Raji (cell line): ENCODE data around the gene GPSM1.

Source experiments
- POLR2A ChIP-seq: IDR thresholded peaks from 2 replicates; pipeline ENCODE4 v1.6.1; 2011; ENCODE audit warnings: low read depth, low read length, control low read depth; ENCODE audit not compliant: insufficient read depth

The GPSM1 gene

GRCh38 chr9:136349546-136349945 is 22.2 kb downstream of the GPSM1 start:
- TF ChIP-seq POLR2A: no peak

GRCh38 chr9:136351252-136351800 is 24.0 kb downstream of the GPSM1 start:
- no peak for TF ChIP-seq POLR2A

GRCh38 chr9:136352682-136353081 is 25.3 kb downstream of the GPSM1 start:
- TF ChIP-seq POLR2A: no peak

- TF ChIP-seq POLR2A: no peak
These were observed 25.7 kb downstream of the GPSM1 start for GRCh38 chr9:136353088-136353487.

GRCh38 chr9:136353757-136354488 is 26.6 kb downstream of the GPSM1 start:
- no peak for TF ChIP-seq POLR2A

- TF ChIP-seq POLR2A: no peak
These were observed 27.3 kb downstream of the GPSM1 start for GRCh38 chr9:136354592-136355085.

- TF ChIP-seq POLR2A: no peak
These were observed 28.5 kb downstream of the GPSM1 start for GRCh38 chr9:136355616-136356557.

GRCh38 chr9:136357202-136357725 is 29.9 kb downstream of the GPSM1 start:
- no peak for TF ChIP-seq POLR2A

- no peak for TF ChIP-seq POLR2A
These were observed 30.7 kb downstream of the GPSM1 start for GRCh38 chr9:136358016-136358415.

GRCh38 chr9:136358888-136359287 is 31.5 kb downstream of the GPSM1 start:
- no peak for TF ChIP-seq POLR2A

GRCh38 chr9:136359774-136360718 is 32.7 kb downstream of the GPSM1 start:
- no peak for TF ChIP-seq POLR2A

- TF ChIP-seq POLR2A: no peak
These were observed 33.9 kb downstream of the GPSM1 start for GRCh38 chr9:136361047-136361753.

GRCh38 chr9:136361754-136362449 is 34.6 kb downstream of the GPSM1 start:
- no peak for TF ChIP-seq POLR2A
